Iris pigment epithelial cell (primary cell): ENCODE data around the gene ATP6V0C.
A peak's percentile ranks its signal among the peaks of the same experiment; 100 is the strongest.

Experiments
- DNase-seq: peaks from one replicate; pipeline ENCODE4 v3.0.0-alpha.2; 2011; ENCODE audit warnings: low read depth

ATP6V0C gene

DNA sequence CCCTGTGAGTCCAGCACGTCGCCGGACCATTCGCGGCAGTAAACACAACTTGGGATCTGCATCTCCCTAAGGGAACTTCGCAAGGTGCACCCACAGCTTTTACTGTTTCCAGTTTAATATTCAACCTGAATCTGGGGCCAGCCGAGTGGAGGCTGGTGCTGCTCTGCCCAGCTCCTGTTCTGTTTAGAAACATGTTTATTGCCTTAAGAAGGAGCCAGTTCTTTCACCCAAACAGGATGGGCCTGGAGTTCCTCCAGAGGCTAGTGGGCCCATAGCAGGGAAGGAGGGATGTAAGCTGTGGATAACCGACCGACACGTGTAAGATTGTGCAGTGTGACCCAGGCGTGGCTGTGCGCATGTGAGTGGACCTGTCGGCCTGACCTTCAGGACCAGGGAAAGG is 21.5 kb upstream of the ATP6V0C start:
- no peak for DNase-seq

GRCh38 chr16:2493605-2494004 is 20.1 kb upstream of the ATP6V0C start:
- no peak for DNase-seq

DNA sequence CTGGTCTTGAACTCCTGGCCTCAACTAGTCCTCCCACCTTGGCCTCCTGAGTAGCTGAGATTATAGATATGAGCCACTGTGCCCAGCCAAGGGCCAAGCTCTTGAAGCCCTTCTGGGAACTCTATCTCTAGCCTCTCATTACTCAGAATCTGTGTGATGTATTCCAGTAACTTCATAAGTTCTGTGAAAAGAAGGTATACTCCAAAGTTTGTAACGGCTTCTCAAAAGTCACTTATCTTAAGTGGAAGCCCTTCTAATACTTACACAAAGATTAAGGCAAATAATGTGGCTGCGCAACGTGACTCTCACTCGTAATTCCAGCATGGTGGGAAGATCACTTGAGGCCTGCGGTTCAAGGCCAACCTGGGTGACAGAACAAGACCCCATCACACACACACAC is 19.1 kb upstream of the ATP6V0C start:
- no peak for DNase-seq

DNA sequence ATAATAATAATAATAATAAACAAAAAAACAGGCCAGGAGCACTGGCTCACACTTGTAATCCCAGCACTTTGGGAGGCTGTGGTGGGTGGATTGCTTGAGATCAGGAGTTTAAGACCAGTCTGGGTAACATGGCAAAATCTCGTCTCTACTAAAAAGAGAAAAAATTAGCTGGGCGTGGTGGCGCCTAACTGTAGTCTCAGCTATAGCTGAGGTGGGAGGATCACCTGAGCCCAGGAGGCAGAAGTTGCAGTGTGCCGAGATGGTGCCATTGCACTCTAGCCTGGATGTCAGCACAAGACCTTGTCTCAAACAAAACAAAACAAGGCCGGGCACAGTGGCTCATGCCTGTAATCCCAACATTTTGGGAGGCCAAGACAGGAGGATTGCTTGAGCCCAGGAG is 18.7 kb upstream of the ATP6V0C start:
- DNase-seq, result no peak

- DNase-seq, result no peak
Observed at GRCh38 chr16:2496223-2497115, 17.3 kb upstream of the ATP6V0C start.

DNA sequence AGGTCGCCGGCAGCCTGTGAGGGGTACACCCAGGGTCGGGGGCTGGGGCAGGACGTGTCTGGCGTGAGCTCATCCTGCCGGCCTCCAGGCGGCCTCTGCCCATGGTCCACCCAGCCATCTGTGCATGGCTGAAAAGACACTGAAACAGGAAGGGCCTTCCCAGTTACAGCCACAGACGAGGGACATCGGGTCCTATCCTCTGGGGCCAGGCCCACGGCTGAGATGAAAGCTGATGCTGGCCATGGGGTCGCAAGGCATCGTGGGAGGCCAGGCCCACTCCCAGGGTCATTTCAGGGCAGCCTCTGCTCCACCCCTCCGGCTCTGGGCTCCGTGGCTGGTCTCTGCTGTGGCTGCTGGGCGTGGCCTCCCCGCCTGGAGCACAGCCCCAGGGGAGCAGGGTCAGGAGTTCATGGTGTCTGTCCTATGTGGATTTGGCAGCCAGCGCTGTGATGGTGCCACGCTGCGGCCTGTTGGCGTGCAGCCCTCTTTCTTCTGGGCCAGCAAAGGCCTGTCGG is 16.6 kb upstream of the ATP6V0C start:
- DNase-seq, result no peak

- no peak for DNase-seq
Observed at GRCh38 chr16:2497695-2498484, 15.9 kb upstream of the ATP6V0C start.

- no peak for DNase-seq
Observed at GRCh38 chr16:2498531-2499253, 15.1 kb upstream of the ATP6V0C start.

DNA sequence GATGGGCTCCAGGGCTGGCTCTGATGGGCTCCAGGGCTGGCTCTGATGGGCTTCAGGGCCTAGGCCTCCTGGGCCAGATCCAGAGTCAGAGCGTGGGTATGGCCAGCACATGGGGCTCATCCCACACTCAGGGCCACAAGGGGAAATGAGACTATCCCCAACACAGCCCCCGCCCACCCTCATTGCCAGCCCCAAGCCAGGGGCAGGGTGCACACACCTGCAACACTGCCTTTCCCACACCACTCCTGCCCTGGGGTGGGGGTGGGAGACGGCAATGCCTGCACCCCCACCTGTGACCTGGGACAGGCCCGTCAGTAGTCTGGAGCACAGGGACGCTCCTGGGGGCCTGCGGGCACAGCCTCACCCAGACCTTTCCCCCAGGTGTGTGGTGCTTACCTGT is 14.3 kb upstream of the ATP6V0C start:
- no peak for DNase-seq

DNA sequence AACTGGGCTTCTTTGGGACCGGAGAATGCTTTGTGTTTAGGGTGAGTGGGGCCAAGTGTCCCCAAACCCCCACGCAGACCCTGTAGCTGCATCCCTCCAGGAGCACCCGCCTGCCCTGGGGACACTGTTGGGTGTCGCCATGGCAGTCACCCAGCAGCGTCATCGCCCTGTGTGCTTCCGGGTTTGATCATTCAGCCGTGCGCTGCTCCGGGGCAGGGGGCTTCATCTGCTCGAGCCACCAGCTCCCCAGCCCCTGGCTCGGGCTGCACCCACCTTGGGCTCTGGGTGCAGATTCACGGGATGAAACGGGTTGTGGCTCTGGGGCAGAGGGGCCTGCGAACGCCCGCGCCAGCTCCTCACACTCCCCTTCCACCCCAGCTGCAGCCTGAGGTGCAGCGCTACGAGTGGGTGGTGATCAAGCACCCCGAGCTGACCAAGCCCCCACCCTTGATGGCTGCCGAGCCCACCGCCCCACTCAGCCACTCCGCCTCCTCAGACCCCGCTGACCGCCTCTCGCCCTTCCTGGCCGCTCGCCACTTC is 13.8 kb upstream of the ATP6V0C start:
- DNase-seq, result no peak

- no peak for DNase-seq
Observed at GRCh38 chr16:2500430-2500917, 13.3 kb upstream of the ATP6V0C start.

DNA sequence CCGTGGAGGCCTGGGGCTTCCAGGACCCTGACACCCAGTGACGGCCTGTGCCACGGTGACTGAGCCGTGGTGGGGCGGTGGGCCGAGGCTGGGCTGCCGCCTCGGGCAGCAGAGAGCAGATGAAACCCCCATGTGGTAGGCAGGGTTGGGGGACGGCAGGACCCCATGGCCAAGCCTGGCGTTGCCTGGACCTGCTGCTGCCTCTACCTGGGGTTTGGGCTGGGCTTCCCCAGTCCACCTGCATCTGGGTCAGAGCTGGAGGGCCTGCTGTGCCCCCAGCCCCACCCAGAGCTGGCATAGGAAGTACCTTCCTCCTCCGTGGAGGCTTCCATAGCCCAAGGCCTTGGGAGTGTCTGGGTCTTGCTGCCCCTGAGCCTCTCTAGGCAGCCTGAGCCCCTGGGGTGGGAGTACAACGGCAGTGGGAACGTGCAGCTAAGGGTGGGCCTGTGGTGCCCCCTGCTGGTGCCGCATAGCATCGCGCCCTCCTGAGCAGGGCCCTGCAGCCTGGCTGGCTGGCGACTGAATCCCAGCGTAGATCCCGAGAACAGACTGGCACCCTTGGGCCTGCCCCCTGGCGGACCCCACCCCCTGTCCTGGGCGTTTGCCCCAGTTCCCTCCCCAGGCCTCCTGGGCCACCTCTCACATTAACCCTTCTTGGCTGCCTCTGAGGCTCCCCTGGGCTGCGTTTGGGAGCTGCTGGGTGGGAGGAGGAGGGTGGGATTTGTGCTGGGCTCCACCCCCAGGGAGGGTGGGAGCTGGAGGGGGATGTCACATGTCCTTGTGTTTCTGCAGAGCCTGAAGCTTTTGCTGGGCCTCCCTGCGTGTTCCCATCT is 12.6 kb upstream of the ATP6V0C start:
- peak; percentile 71 for DNase-seq

DNA sequence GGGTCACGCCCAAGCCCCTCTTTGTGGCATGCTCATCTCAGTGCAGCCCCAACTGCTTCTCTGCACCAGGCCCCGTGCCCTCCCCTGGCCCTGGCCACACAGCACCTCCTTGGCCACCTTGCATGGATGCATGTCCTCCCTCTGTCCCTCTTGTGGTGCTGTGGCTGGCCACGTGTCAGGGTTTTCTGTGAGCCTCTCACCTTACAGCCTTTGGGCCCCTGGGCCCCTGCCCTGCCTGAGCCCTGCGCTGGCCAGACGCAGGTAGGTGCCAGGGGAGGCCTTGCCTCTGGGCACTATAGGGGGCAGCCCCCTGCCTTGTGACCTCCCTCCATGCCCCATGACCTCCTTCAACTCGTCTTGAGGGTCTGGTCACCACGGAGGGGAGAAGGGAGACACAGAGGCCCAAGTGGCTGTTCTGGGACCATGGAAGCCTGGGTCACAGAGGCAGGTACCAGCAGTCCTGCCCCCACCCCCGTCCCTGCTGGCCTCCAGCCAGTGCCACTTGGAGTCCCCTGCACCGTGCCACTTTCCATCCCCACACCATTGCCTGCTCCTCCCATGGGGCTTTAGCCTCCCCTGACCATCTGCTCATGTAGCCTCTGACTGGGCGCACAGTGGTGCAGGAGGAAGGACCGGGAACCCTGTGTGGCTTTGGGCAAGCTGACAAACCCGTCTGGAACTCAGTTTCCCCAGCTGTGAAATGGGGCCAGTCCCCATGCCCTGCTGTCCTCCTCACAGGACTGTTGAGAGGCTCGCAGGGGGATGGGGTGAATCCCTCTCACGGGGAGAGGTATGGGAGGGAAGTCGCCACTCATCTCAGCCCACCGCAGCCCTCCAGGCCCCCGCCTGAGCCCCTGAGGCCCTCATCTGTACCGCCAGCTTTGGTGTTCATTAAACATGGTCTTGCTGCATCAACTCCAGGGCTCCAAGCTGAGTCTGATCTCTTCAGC is 11.5 kb upstream of the ATP6V0C start:
- DNase-seq, result no peak

DNA sequence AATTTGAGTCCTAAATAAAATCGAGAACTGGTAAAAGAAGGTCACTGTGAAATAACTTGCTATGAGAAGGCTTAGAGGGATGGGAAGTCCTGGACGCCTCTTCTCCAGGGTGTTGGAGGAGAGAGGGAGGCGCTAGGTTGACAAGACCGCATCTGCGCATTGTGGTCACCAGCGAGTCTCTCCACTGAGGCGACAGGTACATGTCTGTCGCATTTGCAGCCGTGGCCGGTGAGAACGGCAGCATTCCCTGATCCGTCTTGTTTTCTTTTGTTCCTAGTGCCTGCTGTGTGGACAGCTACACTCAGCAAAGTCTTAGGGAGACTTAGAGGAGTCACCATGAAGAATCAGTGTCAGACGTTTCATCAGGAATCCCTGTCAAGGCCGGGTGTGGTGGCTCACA is 8.1 kb upstream of the ATP6V0C start:
- DNase-seq, result no peak

DNA sequence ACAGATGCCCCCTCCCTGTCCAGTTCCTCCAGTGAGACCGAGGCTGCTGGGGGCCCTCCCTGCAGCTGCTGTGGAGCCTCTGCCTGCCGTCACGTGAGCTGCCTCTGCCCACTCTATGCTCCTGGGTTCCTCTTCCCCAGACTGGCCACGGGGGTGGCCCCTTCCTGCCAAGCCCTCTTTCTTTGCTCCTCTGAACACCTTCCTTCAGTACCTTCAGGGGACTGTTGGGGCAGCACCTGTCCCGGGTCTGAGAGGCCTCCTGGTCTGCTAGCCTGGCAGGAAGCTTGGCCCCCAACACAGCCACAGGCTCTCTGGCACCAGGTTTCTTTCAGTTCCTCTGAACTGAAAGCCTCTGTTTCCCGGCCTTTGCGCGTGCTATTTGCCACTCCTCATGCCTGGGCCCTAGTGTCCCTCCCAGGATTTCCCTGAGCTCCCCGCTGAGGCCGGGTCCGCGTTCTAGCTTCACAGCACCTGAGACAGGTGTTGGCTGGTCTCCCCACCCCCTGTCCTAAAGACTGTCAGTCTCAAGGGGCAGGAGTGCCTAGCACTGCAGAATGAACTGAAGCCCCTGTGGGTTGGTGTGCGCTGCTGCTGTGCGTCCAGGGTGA is 6.6 kb upstream of the ATP6V0C start:
- DNase-seq, result no peak

DNA sequence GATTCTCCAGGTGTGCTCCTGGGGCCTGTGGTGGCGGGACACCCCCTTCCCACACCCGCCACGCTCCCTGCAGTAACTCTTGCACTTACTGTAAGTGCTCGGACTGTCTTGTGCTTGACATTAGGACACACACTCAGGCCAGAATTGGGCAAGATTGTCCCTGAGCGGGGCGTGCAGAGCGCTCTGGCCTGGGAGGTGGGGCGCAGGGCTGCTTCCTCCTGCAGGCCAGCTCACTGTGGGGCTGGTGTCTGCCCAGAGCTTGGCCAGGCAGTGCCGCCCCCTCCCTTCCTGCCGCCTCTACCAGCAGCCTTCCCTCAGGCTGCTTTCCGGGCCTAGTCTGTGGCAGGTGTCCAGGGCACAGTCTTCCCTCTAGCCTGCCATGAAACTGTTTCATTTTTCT is 6.1 kb upstream of the ATP6V0C start:
- DNase-seq, result no peak

DNA sequence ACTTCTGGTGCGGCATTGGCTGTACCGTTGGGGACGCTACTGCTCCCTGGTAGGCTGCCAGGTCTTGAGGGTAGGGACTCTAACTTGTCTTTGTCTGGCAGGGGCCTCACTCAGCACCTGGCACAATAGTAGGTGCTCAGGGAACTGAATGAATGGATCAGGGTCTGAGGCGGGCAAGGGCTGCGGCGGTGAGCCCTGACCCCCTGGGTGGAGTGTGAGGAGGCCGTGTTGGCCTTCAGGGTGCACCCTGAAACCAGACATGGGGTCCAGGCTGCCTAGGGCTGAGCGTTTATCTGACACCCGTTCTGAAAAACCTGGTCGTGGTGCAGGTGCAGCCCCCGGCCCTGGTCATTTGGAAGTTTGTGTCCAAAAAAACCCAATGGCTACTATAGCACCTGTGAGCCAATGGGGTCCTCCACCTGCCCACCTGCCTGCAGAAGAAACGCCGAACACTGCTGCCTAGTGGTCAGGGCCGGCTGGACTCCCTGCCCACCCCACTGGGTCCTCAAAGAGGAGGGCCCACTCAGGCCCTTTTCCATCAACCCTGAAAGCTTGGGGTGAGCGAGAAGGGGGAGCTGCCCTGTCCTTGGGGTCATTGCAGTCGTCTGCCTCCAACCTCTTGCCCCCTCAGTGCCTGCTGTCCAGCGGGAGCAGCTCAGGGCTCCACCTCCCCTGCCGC is 4.9 kb upstream of the ATP6V0C start:
- DNase-seq, result no peak

DNA sequence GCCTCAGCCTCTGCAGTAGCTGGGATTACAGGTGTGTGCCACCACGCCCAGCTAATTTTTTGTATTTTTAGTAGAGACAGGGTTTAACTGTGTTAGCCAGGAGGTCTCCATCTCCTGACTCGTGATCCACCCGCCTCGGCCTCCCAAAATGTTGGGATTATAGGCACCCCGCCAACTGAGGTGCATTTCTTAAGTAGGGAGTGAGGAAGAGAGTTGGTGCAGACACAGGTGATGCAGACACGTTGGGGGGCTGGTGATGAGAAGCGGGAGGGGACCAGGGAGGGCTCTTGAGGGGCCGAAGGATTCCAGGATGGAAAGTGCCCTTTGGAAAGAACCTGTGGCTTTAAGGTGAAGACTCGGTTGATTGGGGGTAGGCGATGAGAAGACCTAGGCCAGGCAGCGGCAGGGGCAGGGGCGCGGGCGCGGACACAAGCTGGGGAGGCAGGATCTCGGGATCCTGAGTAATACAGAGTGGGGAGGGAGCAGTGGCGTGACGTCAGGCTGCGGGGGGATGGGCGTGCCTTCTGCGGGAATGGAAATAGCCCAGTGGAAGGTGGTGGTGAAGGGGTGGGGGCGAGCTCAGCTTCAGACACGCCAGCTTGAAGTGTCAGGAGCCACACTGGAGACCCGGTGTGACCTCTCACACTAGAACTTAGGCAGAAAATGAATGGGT is 2.5 kb upstream of the ATP6V0C start:
- DNase-seq, result peak; percentile 68
